Measurements from ENCODE around the gene CYSRT1.

Gene CYSRT1

GRCh38 chr9:137271696-137272076 lies 46.7 kb downstream of the CYSRT1 start:
- DNase-seq (ENCODE audit: low spot score) = no peak

GRCh38 chr9:137272241-137273094 lies 47.5 kb downstream of the CYSRT1 start:
- no peak for DNase-seq (ENCODE audit: low spot score)

- no peak for DNase-seq (ENCODE audit: low spot score)
Measured at GRCh38 chr9:137273095-137273490, 48.1 kb downstream of the CYSRT1 start.

GRCh38 chr9:137273611-137274320 lies 48.8 kb downstream of the CYSRT1 start:
- DNase-seq (ENCODE audit: low spot score) = no peak

- no peak for DNase-seq (ENCODE audit: low spot score)
Measured at GRCh38 chr9:137275203-137275587, 50.2 kb downstream of the CYSRT1 start.

Data from Ammon's horn (tissue), 1 donor.